Activated CD4-positive, alpha-beta T cell treated with anti-CD3 and anti-CD28 coated beads, Interleukin-2, Interleukin-4, amounts not matched to agents 100 ng/mL and 50 ng/mL, durations not matched to agents 16 hours and 8 hours (primary cell): ENCODE data around the gene GPR107.
A peak's percentile ranks its signal among the peaks of the same experiment; 100 is the strongest.

Experiments used
- DNase-seq: peaks from one replicate; pipeline ENCODE4 v3.0.0-alpha.2; 2020; ENCODE audit warnings: low spot score

The GPR107 gene

DNA sequence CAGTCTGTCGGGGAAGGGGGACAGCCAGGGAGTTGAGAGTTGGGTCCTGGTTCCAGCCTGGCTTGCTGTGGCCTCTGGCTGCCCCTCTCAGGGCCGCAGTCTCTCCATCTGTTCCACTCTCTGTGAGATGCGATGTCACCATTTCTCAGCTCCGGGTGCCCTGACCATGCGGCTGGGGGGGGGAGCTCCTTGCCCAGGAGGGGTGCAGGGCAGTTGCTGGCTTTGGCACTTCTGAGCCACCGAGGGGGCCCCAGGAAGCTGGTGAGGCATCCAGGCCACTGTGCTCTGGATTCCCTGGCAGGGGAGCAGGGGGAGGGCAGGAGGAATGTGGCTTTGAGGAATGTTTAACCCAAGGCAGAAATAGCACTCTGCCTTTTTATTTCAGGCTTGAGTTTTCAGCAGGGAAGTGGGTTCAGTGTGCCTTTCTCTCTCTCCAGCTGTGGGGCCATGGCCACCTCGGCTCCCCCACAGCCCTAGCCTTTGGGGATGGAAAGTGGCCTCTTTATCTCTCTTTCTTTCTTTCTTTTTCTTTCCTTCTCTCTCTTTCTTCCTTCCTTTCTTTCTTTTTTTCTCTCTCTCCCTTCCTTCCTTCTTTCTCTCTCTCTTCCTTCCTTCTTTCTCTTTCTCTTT is 129.5 kb downstream of the GPR107 start:
- no peak for DNase-seq

DNA sequence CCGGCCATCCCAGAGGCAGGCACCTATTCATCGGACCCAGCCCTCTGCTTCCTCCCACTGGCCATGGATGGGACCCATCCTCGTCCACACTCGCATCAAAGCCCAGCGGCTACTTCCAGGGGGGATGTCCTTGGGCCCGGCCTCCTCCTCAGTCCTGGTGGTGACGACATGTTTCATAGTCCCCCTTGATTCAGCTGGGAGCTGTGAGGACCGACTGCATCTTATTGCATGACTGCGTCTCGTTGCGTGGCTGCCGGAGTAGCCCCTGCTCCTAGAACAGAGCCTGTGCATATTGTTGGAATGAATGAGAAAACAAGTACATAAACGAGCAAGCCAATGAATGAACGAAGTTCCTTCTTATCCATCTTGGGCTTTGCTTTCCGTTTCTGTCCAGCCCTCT is 131.3 kb downstream of the GPR107 start:
- DNase-seq, result no peak

DNA sequence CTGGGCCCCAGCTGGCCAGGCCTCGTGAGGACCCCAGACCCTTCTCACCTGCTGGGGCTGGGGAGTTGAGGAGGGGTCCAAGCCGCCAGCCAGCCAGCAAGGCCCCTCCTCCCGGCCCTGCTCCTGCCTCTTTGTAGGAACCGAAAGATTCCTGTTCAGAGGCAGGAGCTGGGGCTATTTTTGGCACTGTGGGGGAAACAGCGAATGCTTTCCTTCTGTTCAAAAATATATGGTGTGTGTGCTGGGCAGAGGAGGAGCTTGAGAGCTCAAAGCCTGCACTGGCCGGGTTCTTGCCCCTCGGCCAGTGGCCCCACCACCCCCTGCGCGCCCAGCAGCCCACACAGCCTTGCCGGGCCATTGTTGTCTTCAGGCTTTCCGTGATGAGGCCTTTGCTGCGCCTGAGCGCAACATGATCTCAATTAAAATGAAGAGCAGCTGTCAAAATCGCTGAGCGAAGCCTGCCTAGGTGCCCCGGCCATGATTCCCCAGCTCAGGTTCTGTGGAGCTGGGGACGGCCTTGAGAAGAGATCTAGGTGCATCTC is 131.9 kb downstream of the GPR107 start:
- no peak for DNase-seq

DNA sequence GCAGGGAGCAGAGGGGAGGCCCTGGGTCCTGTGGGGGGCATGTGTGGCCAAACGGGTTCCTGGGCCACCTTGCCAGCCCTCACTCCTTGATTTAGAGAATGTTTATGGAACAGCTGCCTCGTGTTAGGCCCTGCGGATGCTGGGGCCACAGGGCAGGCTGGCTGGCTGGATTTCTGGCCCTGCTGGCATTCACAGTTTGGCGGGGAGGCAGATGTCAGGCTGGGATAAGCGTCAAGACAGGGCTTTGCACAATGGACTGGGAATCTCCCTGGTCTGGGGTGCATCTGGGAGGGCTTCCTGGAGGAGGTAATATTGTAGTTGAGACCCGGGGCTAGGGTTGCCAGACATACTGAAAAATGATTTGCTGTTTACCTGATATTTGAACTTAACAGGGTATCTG is 132.3 kb downstream of the GPR107 start:
- no peak for DNase-seq

DNA sequence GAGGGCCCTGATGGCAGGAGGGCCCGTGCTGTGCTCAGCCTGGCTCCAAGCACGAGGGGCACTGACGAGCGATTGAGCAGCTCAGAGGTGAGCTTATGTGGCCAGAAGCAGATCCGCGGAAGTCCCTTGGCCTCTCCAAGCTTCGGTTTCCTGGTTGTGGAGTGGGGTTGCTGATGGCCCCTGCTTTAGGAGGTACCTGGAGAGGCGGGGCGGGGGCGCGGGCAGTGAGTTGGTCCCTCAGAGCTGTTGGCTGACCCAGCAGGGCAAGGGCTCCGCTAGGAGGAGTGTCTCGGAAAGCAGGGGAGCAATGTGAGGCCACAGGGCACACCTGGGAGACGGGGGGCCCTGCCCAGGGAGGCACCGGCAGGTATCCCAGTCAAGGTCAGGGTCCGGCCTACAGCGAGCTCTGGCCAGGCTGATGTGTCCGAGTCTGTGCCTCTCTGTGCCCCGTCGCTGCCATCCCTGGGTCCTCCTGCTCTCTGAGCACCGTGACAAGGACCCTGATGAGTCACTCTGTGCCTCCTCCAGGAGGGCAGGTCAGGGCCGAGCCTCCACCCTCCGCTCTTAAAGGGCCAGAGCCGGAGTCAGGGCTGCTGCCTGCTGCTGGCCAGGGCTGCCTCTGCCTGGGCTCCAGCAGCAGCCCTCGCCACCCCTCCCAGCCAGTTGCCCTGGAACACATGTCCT is 133.3 kb downstream of the GPR107 start:
- DNase-seq, result peak; percentile 11

DNA sequence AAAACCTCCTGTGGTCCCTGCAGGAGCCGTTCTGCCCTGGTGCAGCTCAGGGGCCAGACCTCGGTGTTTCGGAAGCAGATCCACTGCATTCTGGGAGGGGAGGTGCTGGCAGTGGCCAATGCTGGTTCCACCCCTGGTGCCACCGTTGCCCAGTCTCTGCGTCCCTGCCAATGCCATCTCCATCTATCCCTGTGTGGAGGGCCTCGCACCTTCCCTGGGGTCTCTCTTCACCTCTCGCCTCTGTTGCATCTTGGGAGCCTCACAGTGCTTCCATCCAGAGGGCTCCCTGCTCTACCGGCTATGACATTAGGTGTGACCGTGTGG is 133.8 kb downstream of the GPR107 start:
- DNase-seq, result no peak

DNA sequence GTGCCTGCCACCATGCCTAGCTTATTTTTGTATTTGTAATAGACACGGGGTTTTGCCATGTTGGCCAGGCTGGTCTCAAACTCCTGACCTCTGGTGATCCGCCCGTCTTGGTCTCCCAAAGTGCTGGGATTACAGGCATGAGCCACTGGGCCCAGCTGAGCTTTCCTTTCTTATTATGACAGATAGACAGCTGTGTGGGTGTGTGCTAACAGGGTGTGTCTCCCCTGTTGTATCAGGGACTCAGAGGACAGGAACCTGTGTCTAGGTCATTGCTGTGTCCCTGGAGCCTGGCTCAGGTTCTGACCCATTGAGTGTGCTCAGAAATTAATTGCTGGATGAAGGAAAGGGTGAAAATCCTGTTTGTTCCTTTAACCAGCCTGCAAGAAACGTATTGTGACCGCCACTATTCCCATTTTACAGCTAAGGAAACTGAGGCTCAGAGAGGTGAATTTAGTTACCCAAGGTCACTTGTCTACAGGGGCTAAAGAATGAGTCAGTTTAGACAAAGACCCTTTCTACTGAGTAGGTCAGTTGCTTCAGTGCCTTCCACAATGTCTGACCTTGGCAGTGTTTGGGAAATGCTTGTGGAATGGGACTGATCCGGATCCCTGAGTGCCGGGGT is 135.3 kb downstream of the GPR107 start:
- no peak for DNase-seq
